Liver (tissue), 3 donors: ENCODE measurements around the gene RTN4RL2.

Experiments
- ATF3 ChIP-seq: IDR thresholded peaks from 2 replicates; pipeline ENCODE4 v1.6.1; 2016; ENCODE audit warnings: antibody characterized with exemption
- CTCF ChIP-seq: fragments of 150-350 bp; IDR thresholded peaks from 2 replicates; pipeline ENCODE4 v1.5.1; 2017; ENCODE audit warnings: improper control_type of control experiment, low read depth, low read length; ENCODE audit not compliant: missing input control
- EGR1 ChIP-seq, 2 donors: IDR thresholded peaks; 2 replicates each; pipeline ENCODE4 v1.6.1; 2016 to 2018; ENCODE audit warnings: antibody characterized with exemption in 2 of 2, low read depth in 2 of 2
- FOXA1 ChIP-seq: IDR thresholded peaks from 2 replicates; pipeline ENCODE4 v1.6.1; 2016; ENCODE audit warnings: antibody characterized with exemption
- MAX ChIP-seq: IDR thresholded peaks from 2 replicates; pipeline ENCODE4 v1.6.1; 2016; ENCODE audit warnings: antibody characterized with exemption
- RAD21 ChIP-seq, 2 donors: IDR thresholded peaks; 2 replicates each; pipeline ENCODE4 v1.6.1; 2016; ENCODE audit warnings: antibody characterized with exemption in 2 of 2, mild to moderate bottlenecking in 2 of 2
- REST ChIP-seq: IDR thresholded peaks from 2 replicates; pipeline ENCODE4 v1.6.1; 2016; ENCODE audit warnings: antibody characterized with exemption, mild to moderate bottlenecking
- SP1 ChIP-seq: IDR thresholded peaks from 2 replicates; pipeline ENCODE4 v1.6.1; 2018; ENCODE audit warnings: antibody characterized with exemption, mild to moderate bottlenecking
- ZBTB33 ChIP-seq: IDR thresholded peaks from 2 replicates; pipeline ENCODE4 v1.6.1; 2016; ENCODE audit warnings: antibody characterized with exemption
- donor health status: healthy.
- donor health status: healthy.

GRCh38 chr11:57512646-57513451 is 52.5 kb downstream of the RTN4RL2 start:
- TF ChIP-seq ZBTB33 (no peak), CTCF (no peak), RAD21 (IDR thresholded peaks at IDR 0.05) (no peak), SP1 (no peak), FOXA1 (no peak), MAX (no peak), ATF3 (no peak), REST (no peak), EGR1 (IDR thresholded peaks at IDR 0.05; ENCODE audit: low read depth in 2 of 2) (no peak)
